ENCODE results near the gene MRPS26.
"Not testable (repeated sequence)": the region's sequence is repeated elsewhere in the genome, so short reads cannot be mapped to it uniquely, and the experiment has no call there.

Gene MRPS26

DNA sequence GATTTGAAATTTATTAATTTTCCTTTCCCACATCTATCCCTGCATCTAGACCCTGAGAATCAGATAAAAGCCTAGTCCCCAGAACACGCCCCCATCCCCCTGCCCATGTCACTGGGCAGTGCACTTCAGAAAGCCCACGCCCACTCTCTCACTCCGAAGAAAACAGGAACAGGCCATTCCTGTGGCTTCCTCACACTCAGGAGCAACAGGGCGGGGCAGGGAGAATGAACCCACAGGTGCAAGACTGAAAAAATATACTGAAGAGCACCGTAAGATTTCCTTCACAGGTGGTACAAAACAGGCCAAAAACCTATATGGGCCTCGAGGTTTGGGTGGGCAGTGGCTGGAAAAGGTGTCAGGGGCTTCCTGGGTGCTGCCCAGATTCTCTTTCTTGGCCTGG is 29.0 kb downstream of the MRPS26 start:
- no peak for DNase-seq (ENCODE audit: low read depth)

DNA sequence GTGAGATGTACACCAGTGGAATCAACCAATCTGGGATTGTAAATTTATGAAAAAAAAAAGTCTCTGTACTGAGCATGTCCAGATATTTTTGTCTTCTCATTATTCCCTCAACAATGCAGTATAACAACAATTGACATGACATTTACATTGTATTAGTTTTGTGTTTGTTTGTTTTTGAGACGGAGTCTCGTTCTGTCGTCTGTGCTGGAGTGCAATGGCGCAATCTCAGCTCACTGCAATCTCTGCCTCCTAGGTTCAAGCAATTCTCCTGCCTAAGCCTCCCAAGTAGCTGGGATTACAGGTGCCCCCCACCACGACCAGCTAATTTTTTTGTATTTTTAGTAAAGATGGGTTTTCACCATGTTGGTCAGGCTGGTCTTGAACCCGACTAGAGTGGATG is 29.5 kb downstream of the MRPS26 start:
- not testable (repeated sequence) for DNase-seq (ENCODE audit: low read depth)

DNA sequence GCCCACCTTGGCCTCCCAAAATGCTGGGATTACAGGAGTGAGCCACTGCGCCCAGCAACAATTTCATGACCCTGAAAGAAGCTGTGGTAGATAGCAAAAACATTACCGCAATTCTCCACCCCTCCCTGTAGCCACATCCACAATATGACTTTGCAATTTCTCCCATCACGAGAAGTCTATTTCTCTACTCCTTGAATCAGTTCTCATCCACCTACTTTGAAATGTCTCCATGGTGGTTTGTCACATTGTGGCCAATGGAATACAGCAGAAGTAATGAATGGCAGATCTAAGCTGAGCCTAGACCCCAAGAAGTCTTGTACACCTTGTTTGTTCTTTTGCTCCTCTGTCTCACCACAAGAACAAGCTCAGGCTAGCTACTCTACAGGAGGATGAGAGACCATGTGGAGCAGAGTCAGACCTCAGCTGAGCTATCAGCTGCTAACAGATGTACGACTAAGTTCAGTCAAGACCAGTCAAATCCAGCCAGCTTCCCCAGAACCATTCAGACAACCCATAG is 31.8 kb downstream of the MRPS26 start:
- DNase-seq (ENCODE audit: low read depth), result no peak

DNA sequence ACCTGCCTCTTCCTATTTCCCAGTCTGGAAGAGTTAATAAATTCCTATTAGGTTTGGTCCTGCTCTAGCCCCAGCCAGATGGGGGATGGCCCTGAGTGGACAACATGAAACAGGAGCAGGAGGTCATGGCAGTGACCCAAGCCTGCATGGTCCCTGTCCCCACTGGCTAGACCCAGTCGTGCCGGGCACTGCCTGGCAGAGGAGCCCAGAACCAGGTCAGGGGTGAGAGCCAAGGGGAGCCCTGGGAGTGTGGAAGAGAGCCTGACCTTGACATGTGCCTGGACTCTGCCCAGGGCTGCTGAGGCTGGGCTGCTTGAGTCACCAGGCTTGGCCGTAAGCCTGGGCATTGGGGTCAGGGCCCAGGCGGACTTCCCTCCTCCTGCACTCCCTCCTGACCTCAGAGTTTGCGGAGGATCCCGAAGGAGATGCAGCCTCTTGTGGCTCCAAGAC is 35.1 kb downstream of the MRPS26 start:
- no peak for DNase-seq (ENCODE audit: low read depth)

DNA sequence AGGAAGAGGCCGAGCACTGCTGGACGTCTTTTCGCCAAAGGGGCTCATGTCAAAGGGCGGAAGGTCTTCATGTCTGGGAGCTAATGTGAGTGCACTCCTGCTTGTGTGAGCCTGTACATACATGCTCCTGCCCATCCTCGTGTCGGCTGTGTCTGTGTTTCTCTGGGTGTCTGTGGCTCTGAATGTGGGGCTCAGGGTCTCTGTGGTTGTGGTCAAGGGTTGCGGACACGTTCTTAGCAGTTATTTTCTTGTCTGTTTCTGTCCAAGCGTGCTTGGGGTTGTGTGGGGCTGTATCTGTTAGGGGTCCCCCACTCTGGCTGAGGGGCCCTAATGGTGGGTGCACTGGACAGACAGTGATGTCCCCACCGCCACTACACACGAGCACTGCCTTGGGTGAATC is 35.8 kb downstream of the MRPS26 start:
- DNase-seq (ENCODE audit: low read depth), result no peak

DNA sequence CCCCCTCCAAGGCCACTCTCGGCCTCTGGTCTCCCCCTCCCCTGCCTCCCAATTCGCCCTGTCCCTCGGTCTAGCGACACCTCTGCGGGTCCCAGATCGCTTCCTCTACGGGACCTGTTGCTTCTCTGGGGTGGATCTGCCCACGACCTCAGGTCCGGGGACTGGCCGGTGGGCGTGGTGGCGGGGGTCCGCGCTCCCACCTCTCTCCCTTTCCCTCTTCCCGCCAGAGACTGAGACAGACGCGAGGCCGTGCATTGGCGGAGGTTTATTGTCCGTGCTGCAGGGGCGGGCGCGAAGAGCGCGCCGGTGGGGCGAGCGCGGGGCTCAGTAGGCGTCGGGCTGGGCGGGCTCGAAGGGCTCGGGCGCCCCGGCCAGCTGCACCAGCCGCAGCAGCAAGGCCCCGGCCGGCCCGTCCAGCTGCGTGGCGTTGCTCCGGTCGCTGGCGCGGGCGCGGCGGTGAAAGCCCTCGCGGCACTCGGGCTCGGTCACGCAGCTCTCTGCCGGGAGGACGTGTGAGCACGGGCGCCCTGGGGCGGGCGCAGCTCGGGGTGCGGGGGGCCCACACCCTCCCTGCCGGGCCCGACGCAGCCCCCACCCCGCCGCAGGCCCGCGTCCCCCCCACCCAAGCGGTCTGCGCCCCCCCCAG is 36.6 kb downstream of the MRPS26 start:
- no peak for DNase-seq (ENCODE audit: low read depth)

DNA sequence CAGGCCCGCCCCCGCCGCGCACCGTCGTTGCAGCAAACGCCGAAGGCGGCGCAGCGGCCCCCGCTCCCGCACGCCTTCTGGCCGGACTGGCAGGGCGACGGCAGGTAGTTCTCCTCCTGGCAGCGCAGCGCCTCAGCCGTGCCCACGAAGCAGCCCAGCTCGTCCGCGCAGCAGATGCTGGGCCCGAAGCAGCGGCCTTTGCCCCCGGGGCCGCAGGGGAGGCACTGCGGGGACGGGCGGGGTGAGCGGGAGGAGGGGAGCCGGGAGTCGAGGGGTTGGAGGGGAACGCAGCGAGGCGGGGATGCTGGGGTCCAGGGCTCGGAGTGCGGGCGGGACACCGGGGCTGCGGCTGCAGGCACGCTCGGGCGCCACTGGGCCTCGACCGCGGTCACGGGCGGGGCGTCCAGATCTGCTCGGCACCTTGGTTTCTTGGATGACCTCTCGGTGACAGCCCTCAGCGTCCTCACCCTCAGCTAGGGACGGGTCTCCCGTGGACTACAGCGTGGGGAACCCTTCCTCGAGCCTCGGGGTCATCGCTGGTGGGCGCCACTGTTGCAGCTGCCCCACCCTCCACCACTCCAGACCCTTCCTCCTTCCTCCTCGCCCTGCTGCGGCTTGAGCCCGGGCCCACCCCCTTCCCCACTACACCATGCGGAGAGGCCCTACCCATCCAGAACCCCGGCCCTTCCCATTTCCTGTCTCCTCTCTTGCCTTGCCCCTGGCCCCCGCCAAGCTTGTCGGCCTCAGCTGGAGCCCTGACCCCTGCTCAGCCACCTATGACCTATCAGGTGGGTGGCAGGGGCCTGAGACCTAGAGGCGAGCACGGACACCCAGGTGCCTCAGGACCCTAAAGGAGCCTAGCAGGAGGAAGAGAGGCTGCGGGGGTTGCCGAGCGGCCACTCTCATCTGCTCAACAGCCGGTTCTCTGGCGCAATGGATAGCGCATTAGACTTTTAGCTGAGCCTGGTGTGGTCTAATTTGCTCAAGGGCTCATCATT is 37.4 kb downstream of the MRPS26 start:
- DNase-seq (ENCODE audit: low read depth), result no peak

DNA sequence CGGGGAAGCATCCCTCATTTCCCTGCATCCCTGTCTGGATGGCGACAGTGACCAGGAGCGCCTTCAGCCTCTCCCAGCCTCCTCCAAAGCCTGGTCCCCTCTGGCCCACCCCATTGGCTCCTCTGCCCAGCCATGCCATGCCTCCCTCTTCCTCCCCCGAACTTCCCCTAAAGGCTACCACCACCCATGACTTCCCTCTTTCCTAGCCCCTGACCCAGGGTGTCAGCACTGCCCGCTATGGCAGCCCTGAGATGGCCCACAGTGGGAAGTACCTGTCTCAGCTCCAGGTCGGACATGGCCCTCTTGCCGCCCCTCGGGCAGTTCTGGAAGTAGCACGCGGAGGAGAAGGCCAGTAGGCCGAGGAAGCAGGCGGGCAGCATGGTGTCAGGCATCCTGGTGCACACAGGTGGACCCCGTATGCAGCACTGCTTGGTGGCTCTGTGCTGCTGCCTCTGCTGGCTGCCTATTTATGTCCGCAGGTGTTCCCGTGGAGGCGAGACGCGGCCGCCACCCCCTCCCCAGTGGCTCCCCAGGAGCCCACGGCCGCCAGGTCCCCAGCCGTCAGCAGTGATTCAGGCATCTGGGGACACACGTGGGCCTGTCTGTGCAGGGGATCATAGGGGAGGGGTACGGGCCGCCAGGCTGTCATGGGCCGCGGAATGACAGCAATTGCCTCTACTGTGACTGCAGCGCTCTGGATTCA is 38.6 kb downstream of the MRPS26 start, which contains the start of gene AVP:
Gene AVP (minus strand): TSS at position 442 of the 703 bp plus-strand sequence. CDS start 50 bp downstream, at position 392.
- no peak for DNase-seq (ENCODE audit: low read depth)

DNA sequence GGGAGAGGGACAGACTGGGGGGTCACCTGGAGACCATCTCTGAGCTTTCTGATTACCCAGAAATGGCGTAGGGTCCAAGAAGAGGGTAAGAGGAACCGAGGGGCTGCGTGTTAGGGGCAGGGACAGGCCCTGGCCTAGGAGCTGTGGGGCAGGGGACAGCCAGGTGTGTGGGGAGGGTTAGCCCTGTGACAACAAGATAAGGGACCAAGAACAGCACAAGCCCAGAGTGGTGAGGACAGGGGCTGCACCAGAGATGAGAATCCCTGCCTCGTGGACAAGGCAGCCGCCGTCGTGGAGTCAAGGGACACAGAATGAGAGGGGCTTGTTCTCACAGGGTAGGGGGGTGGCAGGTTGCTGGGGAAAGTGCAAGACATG is 39.1 kb downstream of the MRPS26 start:
- no peak for DNase-seq (ENCODE audit: low read depth)

DNA sequence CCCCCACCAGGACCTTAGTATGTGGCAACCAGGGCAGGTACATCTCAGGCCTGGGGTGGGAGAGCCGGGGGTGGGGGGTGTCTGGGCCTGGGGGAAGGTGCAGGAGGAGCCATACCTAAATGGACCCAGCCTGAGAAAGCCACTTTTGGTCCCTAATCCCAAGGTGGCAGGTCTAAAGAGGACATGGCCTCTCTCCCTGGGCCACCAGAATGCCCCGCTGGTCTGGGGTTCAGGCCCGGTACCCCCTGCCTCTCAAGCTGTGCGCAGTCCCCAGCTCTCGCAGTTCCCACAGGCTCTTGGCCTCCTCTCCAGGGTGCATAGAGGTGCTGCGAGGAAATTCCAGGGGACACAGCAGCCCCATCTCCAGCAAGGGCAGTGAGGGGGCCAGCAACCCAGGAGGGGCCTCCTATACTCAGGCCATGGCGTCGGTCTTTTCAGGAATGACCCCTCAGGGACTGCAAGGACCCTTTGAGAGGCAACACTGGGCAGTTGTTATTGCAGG is 39.8 kb downstream of the MRPS26 start:
- no peak for DNase-seq (ENCODE audit: low read depth)

DNA sequence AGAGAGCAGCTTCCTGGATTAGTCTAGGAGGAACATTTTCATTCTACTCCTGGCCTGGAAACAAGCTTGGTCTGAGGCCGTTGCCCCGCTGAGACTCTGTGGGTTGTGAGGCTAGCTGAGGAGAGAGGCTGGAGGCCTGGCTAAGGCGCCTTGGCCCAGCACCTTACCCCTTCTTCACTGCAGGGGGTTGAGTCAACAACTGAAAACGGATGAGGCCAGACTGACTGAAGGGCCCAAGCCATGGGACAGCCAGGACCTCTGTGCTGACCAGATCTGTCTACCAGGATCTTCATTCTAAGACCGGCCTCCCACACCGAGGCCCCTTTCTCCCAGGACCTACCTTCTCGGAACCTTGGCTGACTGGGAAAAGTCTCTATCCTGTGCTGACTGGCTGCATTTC is 42.2 kb downstream of the MRPS26 start:
- DNase-seq (ENCODE audit: low read depth), result no peak

DNA sequence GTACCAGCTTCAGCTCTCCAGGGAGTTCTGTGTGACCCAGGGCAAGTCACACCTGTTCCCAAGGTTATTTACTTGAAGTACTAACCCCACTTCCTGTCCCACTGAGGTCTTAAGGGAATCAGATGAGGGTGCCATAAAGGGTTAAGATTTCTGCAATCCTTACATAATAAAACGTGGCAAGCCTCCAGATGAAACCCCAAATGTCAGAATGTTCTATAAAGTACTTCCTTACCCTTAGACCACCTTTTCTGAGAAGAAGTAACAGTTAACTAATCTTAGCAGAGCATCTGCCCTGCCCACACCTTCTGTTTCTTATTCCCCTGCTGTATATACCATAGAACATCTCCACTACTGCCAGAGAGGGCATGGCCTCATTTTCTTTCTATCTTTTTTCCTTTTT is 44.7 kb downstream of the MRPS26 start:
- DNase-seq (ENCODE audit: low read depth), result no peak

DNA sequence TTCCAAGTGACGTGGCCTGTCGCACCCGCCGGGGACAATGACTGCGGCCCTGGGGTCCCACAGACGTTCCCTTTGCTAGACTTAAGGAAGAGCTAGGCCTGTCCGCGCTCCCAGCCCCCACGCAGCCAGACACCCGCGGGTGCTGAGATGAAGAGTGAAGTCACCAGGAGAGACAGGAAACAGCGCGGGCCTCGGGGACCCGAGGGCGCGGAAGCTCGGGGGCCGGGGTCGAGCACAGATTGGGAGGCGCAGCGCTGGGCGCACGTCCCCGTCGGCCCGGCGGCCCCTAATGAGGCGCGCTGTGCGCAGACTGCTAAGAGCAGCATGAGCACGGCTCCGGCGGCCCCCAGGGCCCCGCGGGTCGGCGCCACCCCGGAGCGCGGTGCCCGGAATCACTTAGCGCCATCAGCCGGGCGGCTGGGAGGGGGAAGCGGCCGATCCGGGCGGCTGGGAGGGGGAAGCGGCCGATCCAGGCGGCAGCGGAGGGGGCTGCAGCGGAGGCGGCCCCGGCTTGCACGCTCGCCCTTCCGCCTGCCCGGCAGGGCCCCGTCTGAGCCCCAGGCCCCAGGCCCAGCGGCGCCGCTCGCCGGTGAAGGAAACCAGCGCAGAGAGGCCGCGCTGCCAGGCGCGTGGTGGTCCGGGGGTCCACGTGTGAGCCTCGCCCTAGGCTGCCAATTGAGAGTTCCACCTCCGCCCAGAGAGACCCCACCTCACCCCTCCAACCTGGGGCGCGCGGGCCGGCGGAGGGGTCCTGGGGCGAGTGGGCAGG is 46.9 kb downstream of the MRPS26 start:
- no peak for DNase-seq (ENCODE audit: low read depth)

DNA sequence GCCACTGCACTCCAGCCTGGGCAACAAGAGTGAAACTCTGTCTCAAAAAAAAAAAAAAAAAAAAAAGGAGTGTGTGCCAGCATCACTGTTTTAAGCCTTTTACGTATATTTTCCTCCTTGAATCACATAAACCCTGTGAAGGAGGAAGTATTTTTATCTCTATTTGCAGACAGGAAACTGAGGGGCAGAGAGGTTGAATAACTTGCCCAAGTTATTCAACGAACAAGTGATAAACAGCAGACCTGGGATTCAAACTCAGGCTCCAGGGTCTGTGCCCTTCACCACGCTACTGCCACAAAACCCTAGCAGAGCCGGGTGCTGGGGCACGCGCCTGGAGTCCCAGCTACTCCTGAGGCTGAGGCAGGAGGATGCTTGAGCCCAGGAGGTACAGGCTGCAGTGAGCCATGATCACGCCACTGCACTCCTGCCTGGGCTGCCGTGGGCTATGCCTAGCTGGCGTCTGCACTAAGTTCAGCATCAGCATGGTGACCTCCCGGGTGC is 48.1 kb downstream of the MRPS26 start:
- DNase-seq (ENCODE audit: low read depth), result no peak

DNA sequence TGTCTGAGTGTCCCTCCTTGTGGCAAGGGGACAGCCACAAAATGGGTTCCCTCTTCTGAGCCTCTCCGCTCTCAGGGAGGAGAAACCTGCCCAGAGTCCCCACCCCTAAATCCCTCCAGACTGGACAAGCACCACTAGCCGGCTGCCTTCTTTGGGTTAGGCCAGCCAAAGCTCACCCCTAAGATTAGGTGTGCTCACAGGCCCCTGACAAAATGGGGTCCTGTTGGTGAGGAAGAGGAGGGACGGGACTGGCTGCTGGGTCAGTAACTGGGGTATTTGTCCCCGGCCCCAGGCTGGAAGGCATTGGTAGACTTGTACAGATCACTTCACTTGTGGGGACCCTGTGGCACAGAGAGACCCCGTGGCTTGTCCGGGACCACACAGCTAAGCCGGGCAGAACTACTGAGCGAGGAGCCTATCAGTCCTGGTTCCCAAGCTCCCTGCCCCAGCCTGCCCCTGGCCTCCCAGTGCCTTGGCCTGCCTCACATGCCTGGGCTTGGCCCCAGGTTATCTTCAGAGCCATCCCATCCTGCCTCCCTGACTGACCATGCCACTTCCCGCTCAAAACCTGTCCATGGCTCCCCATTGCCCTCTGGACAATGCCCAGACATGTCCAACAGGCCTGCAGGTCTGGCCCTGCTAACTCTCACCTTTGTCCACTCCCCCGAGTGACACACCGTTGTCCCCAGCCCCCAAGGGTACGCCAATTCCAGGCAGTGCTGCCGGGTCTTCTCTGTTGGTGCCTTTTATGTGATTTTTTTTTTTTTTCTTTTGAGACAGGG is 49.2 kb downstream of the MRPS26 start:
- DNase-seq (ENCODE audit: low read depth), result no peak
